HEK293 (cell line): ENCODE data around the gene NISCH.

Experiments used
- CTCF ChIP-seq: fragments of 450-650 bp; formaldehyde crosslinking; IDR thresholded peaks from 2 replicates; pipeline ENCODE4 v1.5.1; 2016; ENCODE audit warnings: missing biosample characterization, missing genetic modification characterization
- MZF1 ChIP-seq: fragments of 450-650 bp; formaldehyde crosslinking; IDR thresholded peaks from 2 replicates; pipeline ENCODE4 v1.5.1; 2017; ENCODE audit warnings: missing biosample characterization, missing genetic modification characterization, borderline replicate concordance
- ZFP41 ChIP-seq: fragments of 450-650 bp; formaldehyde crosslinking; IDR thresholded peaks from 2 replicates; pipeline ENCODE4 v1.5.1; 2016; ENCODE audit warnings: missing biosample characterization, missing genetic modification characterization, borderline replicate concordance
- ZNF274 ChIP-seq, 2 experiments: fragments of 200-500 bp in 1 of 2; fragments of 450-650 bp in 1 of 2; sonication (Bioruptor generic) in 1 of 2; formaldehyde crosslinking in 1 of 2; IDR thresholded peaks; 2 replicates each; pipeline versions ENCODE4 v1.5.1 to v1.6.1; 2014 to 2016; ENCODE audit warnings: borderline replicate concordance in 1 of 2, inconsistent platforms in 1 of 2, low read length in 1 of 2, missing biosample characterization in 1 of 2, missing genetic modification characterization in 1 of 2
- ZNF513 ChIP-seq: fragments of 450-650 bp; IDR thresholded peaks from 2 replicates; pipeline ENCODE4 v1.5.1; 2018; ENCODE audit warnings: missing biosample characterization, missing genetic modification characterization
- ZNF707 ChIP-seq: fragments of 450-650 bp; formaldehyde crosslinking; IDR thresholded peaks from 2 replicates; pipeline ENCODE4 v1.5.1; 2016; ENCODE audit warnings: missing biosample characterization, missing genetic modification characterization

- TF ChIP-seq ZNF274 (IDR thresholded peaks at IDR 0.05; ENCODE audit: low read length), result no peak
- no peak for TF ChIP-seq ZNF274 (tag by site-specific recombination; IDR thresholded peaks at IDR 0.05; ENCODE audit: borderline replicate concordance)
- no peak for TF ChIP-seq ZNF513 (tag by site-specific recombination)
- TF ChIP-seq CTCF (tag by site-specific recombination), result no peak
- no peak for TF ChIP-seq ZNF707 (tag by site-specific recombination)
- TF ChIP-seq ZFP41 (tag by site-specific recombination), result no peak
- no peak for TF ChIP-seq MZF1 (tag by site-specific recombination)
These were observed 39.0 kb downstream of the NISCH start for GRCh38 chr3:52494445-52494844.
